PC-3 (cell line): ENCODE measurements around the gene KCTD8. TPM values are rescaled to one million over a fixed set of nuclear protein-coding genes. Genes with fewer than 3 reads are reported as not detected.

ENCODE experiments used
- ATAC-seq: fragments of 200-7000 bp; cut with Tn5 transposase; 2 replicates; pipeline ENCODE4 v1.9.1; 2020; ENCODE audit warnings: mild to moderate bottlenecking, moderate library complexity
- BruUV-seq: library from RNA; stranded (reverse); fragments of 400-500 nt; replicated peaks from 2 replicates; lab custom pipeline; 2021; lab: Mats Ljungman, UMichigan
- CTCF ChIA-PET: fragments of 300-600 bp; sonication (Branson Sonifier 250); formaldehyde crosslinking; loops from one replicate; lab custom pipeline; 2022; ENCODE audit warnings: antibody characterized with exemption; lab: Charles Lee
- POLR2A ChIA-PET: fragments of 300-600 bp; sonication (Branson Sonifier 250); formaldehyde crosslinking; loops from one replicate; lab custom pipeline; 2022; ENCODE audit warnings: antibody characterized with exemption; ENCODE audit not compliant: unreplicated experiment; lab: Charles Lee
- DNase-seq: peaks from one replicate; pipeline ENCODE4 v3.0.0-alpha.2; 2015
- H2AFZ ChIP-seq: fragments of 300-600 bp; sonication (generic); 2 replicates; pipeline ENCODE4 v1.6.0; 2016; ENCODE audit warnings: antibody characterized with exemption, low read length
- H3F3A ChIP-seq: fragments of 300-600 bp; sonication (generic); one replicate; pipeline ENCODE4 v1.6.0; 2017; ENCODE audit warnings: antibody characterized with exemption, low read length, control low read depth, mild to moderate bottlenecking; ENCODE audit not compliant: unreplicated experiment
- H3K27ac ChIP-seq: fragments of 300-600 bp; sonication (generic); 2 replicates; pipeline ENCODE4 v1.5.1; 2016; ENCODE audit warnings: mild to moderate bottlenecking, low read length
- H3K27me3 ChIP-seq: fragments of 300-600 bp; sonication (generic); 2 replicates; pipeline ENCODE4 v1.6.1; 2016; ENCODE audit warnings: low read length, mixed read lengths
- H3K36me3 ChIP-seq: fragments of 300-600 bp; sonication (generic); 2 replicates; pipeline ENCODE4 v1.6.1; 2016; ENCODE audit warnings: low read depth, mixed run types, low read length, mixed read lengths
- H3K4me1 ChIP-seq: fragments of 300-600 bp; sonication (generic); 2 replicates; pipeline ENCODE4 v1.5.1; 2016; ENCODE audit warnings: low read length; ENCODE audit not compliant: insufficient read depth
- H3K4me2 ChIP-seq: fragments of 300-600 bp; sonication (generic); 2 replicates; pipeline ENCODE4 v1.6.0; 2016; ENCODE audit warnings: low read length
- H3K4me3 ChIP-seq: fragments of 300-600 bp; sonication (generic); 2 replicates; pipeline ENCODE4 v1.5.1; 2016; ENCODE audit warnings: mild to moderate bottlenecking, low read length, mixed read lengths
- H3K79me2 ChIP-seq: fragments of 300-600 bp; sonication (generic); 2 replicates; pipeline ENCODE4 v1.6.1; 2017; ENCODE audit warnings: low read length, mixed read lengths
- H3K9ac ChIP-seq: fragments of 300-600 bp; sonication (generic); 2 replicates; pipeline ENCODE4 v1.6.0; 2016; ENCODE audit warnings: mild to moderate bottlenecking, low read length
- H3K9me2 ChIP-seq: fragments of 300-600 bp; sonication (generic); replicated peaks from 2 replicates; pipeline ENCODE4 v1.6.1; 2016; ENCODE audit warnings: mixed run types, low read length, mixed read lengths
- H3K9me3 ChIP-seq: fragments of 300-600 bp; sonication (generic); 2 replicates; pipeline ENCODE4 v1.6.1; 2016; ENCODE audit warnings: low read length, mixed read lengths
- H4K20me1 ChIP-seq: fragments of 300-600 bp; sonication (generic); 2 replicates; pipeline ENCODE4 v1.6.1; 2016; ENCODE audit warnings: low read length, mixed read lengths
- CTCF ChIP-seq: fragments of 300-600 bp; sonication (generic); conservative IDR thresholded peaks from 2 replicates; pipeline ENCODE4 v1.5.1; 2017; ENCODE audit warnings: antibody characterized with exemption, low read depth, mild to moderate bottlenecking, low read length
- EZH2 ChIP-seq: fragments of 300-600 bp; sonication (generic); IDR thresholded peaks from one replicate; pipeline ENCODE4 v1.6.1; 2017; ENCODE audit warnings: antibody characterized with exemption, mild to moderate bottlenecking, low read length; ENCODE audit not compliant: unreplicated experiment
- EZH2phosphoT487 ChIP-seq: fragments of 300-600 bp; sonication (generic); IDR thresholded peaks from 2 replicates; pipeline ENCODE4 v1.6.1; 2018; ENCODE audit warnings: mild to moderate bottlenecking, antibody characterized with exemption, low read length, borderline replicate concordance
- intact Hi-C: fragments of 100-400 bp; cut with micrococcal nuclease; formaldehyde crosslinking; loops from 2 replicates; pipeline ENCODE4 v1.9.0; 2023
- total RNA-seq: library from RNA; depleted of rRNA; stranded (reverse); fragments of >200 nt; gene quantifications from 2 replicates; pipeline ENCODE4 v1.2.3, GENCODE V29; 2014; rRNA removed

Gene KCTD8
- total RNA-seq, 1 experiment from 2014 or later = not detected

DNA sequence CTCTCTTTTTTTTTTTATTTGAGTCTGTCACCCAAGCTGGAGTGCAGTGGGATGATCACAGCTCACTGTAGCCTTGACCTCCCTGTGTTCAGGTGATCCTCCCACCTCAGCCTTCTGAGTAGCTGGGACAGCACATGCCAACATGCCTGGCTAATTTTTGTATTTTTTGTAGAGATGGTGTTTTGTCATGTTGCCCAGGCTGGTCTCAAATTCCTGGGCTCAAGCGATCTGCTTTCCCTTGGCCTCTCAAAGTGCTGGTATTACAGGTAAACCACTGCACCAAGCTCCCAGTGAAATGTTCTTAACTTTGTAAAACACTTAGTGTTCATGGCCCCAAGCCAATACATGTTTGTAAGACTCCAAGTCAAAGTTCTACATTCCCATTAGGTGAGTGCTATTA, 316.1 kb downstream of the KCTD8 start:
- no TSS peak for BruUV-seq
- TF ChIP-seq EZH2phosphoT487 (no peak), CTCF (no peak), EZH2 (no peak)
- Histone ChIP-seq H3K9ac (no peak overlapping the region), H3K36me3 (no peaks in the 10 kb centered on the region), H3K9me2 (no peaks in the 10 kb centered on the region), H4K20me1 (no peaks in the 10 kb centered on the region), H3K27ac (no peak overlapping the region), H3F3A (no peaks in the 10 kb centered on the region), H3K4me3 (no peak overlapping the region), H2AFZ (no peak overlapping the region), H3K4me1 (no peaks in the 10 kb centered on the region), H3K9me3 (no peaks in the 10 kb centered on the region), H3K27me3 (no peaks in the 10 kb centered on the region), H3K4me2 (no peak overlapping the region), H3K79me2 (no peaks in the 10 kb centered on the region)
- ChIA-PET POLR2A (no interaction called here), CTCF (no interaction called here)
- ATAC-seq = no peak
- intact Hi-C loops = no loop called here
- no peak for DNase-seq

Other genes with a start within 250 kb of the KCTD8 start
- gene YIPF7, start 202.8 kb upstream of the KCTD8 start, total RNA-seq = not detected in 2 replicates
- gene GUF1, start 229.6 kb upstream of the KCTD8 start, total RNA-seq = 12.8 and 13.7 TPM in 2 replicates